HepG2 (cell line): ENCODE data around the gene SMAD6. TPM values are rescaled to one million over a fixed set of nuclear protein-coding genes. Genes with fewer than 3 reads are reported as not detected.

Source experiments
- ATAC-seq: fragments of 200-7000 bp; cut with Tn5 transposase; 3 replicates; pipeline ENCODE4 v1.9.1; 2020; ENCODE audit warnings: mild to moderate bottlenecking, moderate library complexity
- BruUV-seq: library from RNA; stranded (reverse); fragments of 400-500 nt; replicated peaks from 2 replicates; lab custom pipeline; 2021; lab: Mats Ljungman, UMichigan
- CTCF ChIA-PET: fragments of 300-600 bp; formaldehyde crosslinking; extraction: SDS; loops from one replicate; lab custom pipeline; 2021; ENCODE audit warnings: low total read pairs, inconsistent platforms, low intra/inter-chr PET ratio; lab: Yijun Ruan, JAX
- POLR2A ChIA-PET: fragments of 350-600 bp; sonication (Branson Sonifier 250); formaldehyde crosslinking; loops from one replicate; lab custom pipeline; 2020; ENCODE audit warnings: antibody characterized with exemption, inconsistent platforms; lab: Yijun Ruan, JAX
- DNase-seq: peaks from one replicate; pipeline ENCODE4 v3.0.0-alpha.2; 2015; ENCODE audit warnings: low spot score
- FAIRE-seq: peaks from 3 replicates; lab custom pipeline; 2011; peaks lifted over from hg19 to GRCh38; lab: Jason Lieb, UNC
- H2AFZ ChIP-seq: one replicate; pipeline ENCODE4 v1.6.1; 2011; ENCODE audit warnings: low read length, inconsistent platforms
- H3K27ac ChIP-seq: fragments of 300-600 bp; 3 replicates; pipeline ENCODE4 v1.8.0; 2011; ENCODE audit warnings: mixed run types, mild to moderate bottlenecking, mixed read lengths, low read length, inconsistent platforms; ENCODE audit not compliant: insufficient read depth; ENCODE audit errors: extremely low read length
- H3K27me3 ChIP-seq, 2 experiments: fragments of 200-600 bp in 1 of 2; 2 replicates in 1 of 2; 3 replicates in 1 of 2; pipeline versions ENCODE4 v1.6.0 to v1.8.0; 2011; ENCODE audit warnings: low read length in 2 of 2, mild to moderate bottlenecking in 2 of 2, moderate library complexity in 2 of 2, inconsistent platforms in 1 of 2; ENCODE audit not compliant: insufficient read depth in 2 of 2, control insufficient read depth in 1 of 2
- H3K36me3 ChIP-seq, 2 experiments: fragments of 200-600 bp in 1 of 2; replicated peaks in 1 of 2; 2 replicates in 1 of 2; 3 replicates in 1 of 2; pipeline versions ENCODE4 v1.5.1 to v1.8.0; 2011; ENCODE audit warnings: low read length in 2 of 2, inconsistent platforms in 1 of 2; ENCODE audit not compliant: insufficient read depth in 2 of 2, control insufficient read depth in 1 of 2
- H3K4me1 ChIP-seq: 2 replicates; pipeline ENCODE4 v1.5.1; 2012; ENCODE audit warnings: low read length, inconsistent platforms; ENCODE audit not compliant: insufficient read depth
- H3K4me2 ChIP-seq: 2 replicates; pipeline ENCODE4 v1.6.0; 2011; ENCODE audit warnings: low read depth, low read length, inconsistent platforms
- H3K4me3 ChIP-seq, 3 experiments: fragments of 200-600 bp in 1 of 3; sonication (generic), shearing (Covaris generic) in 1 of 3; replicated peaks in 1 of 3; 2 replicates each; pipeline ENCODE4 v1.5.1; 2011 to 2016; ENCODE audit warnings: low read length in 3 of 3, inconsistent platforms in 2 of 3, low read depth in 2 of 3, mild to moderate bottlenecking in 2 of 3, control low read depth in 1 of 3, mixed read lengths in 1 of 3; ENCODE audit not compliant: insufficient read depth in 1 of 3
- H3K79me2 ChIP-seq: one replicate; pipeline ENCODE4 v1.6.1; 2011; ENCODE audit warnings: low read length, inconsistent platforms; ENCODE audit not compliant: insufficient read depth
- H3K9ac ChIP-seq: 2 replicates; pipeline ENCODE4 v1.6.0; 2011; ENCODE audit warnings: mild to moderate bottlenecking, low read depth, low read length, inconsistent platforms; ENCODE audit not compliant: insufficient read depth
- H3K9me3 ChIP-seq: 2 replicates; pipeline ENCODE4 v1.5.1; 2012; ENCODE audit warnings: mild to moderate bottlenecking, low read length
- H4K20me1 ChIP-seq: 2 replicates; pipeline ENCODE4 v1.6.0; 2011; ENCODE audit warnings: inconsistent platforms, mild to moderate bottlenecking, low read length, moderate library complexity; ENCODE audit not compliant: insufficient read depth
- FIP1L1 ChIP-seq: fragments of 200-400 bp; formaldehyde crosslinking; IDR thresholded peaks from 2 replicates; pipeline ENCODE4 v1.6.1; 2018; ENCODE audit warnings: low read depth, mild to moderate bottlenecking, low read length, moderate library complexity, borderline replicate concordance; ENCODE audit not compliant: insufficient read depth
- GFI1 ChIP-seq: sonication (generic); formaldehyde crosslinking; IDR thresholded peaks from 2 replicates; pipeline ENCODE4 v1.5.0; 2020; ENCODE audit warnings: missing genetic modification reagents, mild to moderate bottlenecking, borderline replicate concordance
- GPBP1L1 ChIP-seq: sonication (generic); formaldehyde crosslinking; IDR thresholded peaks from 2 replicates; pipeline ENCODE4 v1.5.0; 2020; ENCODE audit warnings: mild to moderate bottlenecking, missing genetic modification reagents
- HNRNPH1 ChIP-seq: fragments of 200-400 bp; formaldehyde crosslinking; optimal IDR thresholded peaks from 2 replicates; pipeline ENCODE3; 2017; ENCODE audit warnings: mild to moderate bottlenecking, low read depth, low read length
- HNRNPUL1 ChIP-seq: fragments of 200-400 bp; formaldehyde crosslinking; IDR thresholded peaks from 2 replicates; pipeline ENCODE4 v1.6.1; 2017; ENCODE audit warnings: low read depth, mild to moderate bottlenecking, low read length, moderate library complexity
- JUNB ChIP-seq: sonication (generic); formaldehyde crosslinking; IDR thresholded peaks from 2 replicates; pipeline ENCODE4 v1.8.0; 2022; ENCODE audit warnings: missing genetic modification reagents, mild to moderate bottlenecking, borderline replicate concordance
- MATR3 ChIP-seq: sonication (generic); formaldehyde crosslinking; IDR thresholded peaks from 2 replicates; pipeline ENCODE4 v1.4.0; 2020; ENCODE audit warnings: missing genetic modification reagents
- MBD4 ChIP-seq: IDR thresholded peaks from 2 replicates; pipeline ENCODE4 v1.6.1; 2012; ENCODE audit warnings: low read length, inconsistent platforms, borderline replicate concordance
- NCOA2 ChIP-seq: sonication (generic); formaldehyde crosslinking; IDR thresholded peaks from 2 replicates; pipeline ENCODE4 v1.8.0; 2022; ENCODE audit warnings: inconsistent platforms
- NFKBIZ ChIP-seq: IDR thresholded peaks from 2 replicates; pipeline ENCODE4 v1.6.1; 2018; ENCODE audit warnings: missing genetic modification reagents, missing compliant biosample characterization
- NFYC ChIP-seq: IDR thresholded peaks from 2 replicates; pipeline ENCODE4 v1.6.1; 2016; ENCODE audit warnings: missing genetic modification reagents, missing compliant biosample characterization
- PAF1 ChIP-seq: IDR thresholded peaks from 2 replicates; pipeline ENCODE4 v1.6.1; 2016; ENCODE audit warnings: missing genetic modification reagents, missing compliant biosample characterization
- PAWR ChIP-seq: sonication (generic); formaldehyde crosslinking; IDR thresholded peaks from 2 replicates; pipeline ENCODE4 v1.4.0; 2020; ENCODE audit warnings: missing genetic modification reagents, mild to moderate bottlenecking, borderline replicate concordance
- POLR2A ChIP-seq, 2 experiments: IDR thresholded peaks; 2 replicates each; pipeline ENCODE4 v1.6.1; 2011; ENCODE audit warnings: low read depth in 2 of 2, low read length in 2 of 2, mild to moderate bottlenecking in 1 of 2, moderate library complexity in 1 of 2; ENCODE audit not compliant: insufficient read depth in 1 of 2
- RFX1 ChIP-seq: fragments of 450-650 bp; IDR thresholded peaks from 2 replicates; pipeline ENCODE4 v1.6.1; 2017
- SALL2 ChIP-seq: sonication (generic); formaldehyde crosslinking; IDR thresholded peaks from 2 replicates; pipeline ENCODE4 v1.8.1; 2023; ENCODE audit warnings: mild to moderate bottlenecking, missing genetic modification reagents, inconsistent platforms
- SNAI1 ChIP-seq: sonication (generic); formaldehyde crosslinking; IDR thresholded peaks from 2 replicates; pipeline ENCODE4 v1.5.0; 2020; ENCODE audit warnings: mild to moderate bottlenecking, missing genetic modification reagents, borderline replicate concordance
- ZNF101 ChIP-seq: sonication (generic); formaldehyde crosslinking; IDR thresholded peaks from 2 replicates; pipeline ENCODE4 v1.4.0; 2020; ENCODE audit warnings: mild to moderate bottlenecking, low read depth, missing genetic modification reagents, borderline replicate concordance
- ZNF724P ChIP-seq: sonication (generic); formaldehyde crosslinking; IDR thresholded peaks from 2 replicates; pipeline ENCODE4 v1.8.0; 2022; ENCODE audit warnings: missing genetic modification reagents, borderline replicate concordance
- ZNF788 ChIP-seq: sonication (generic); formaldehyde crosslinking; IDR thresholded peaks from 2 replicates; pipeline ENCODE4 v1.5.0; 2020; ENCODE audit warnings: mild to moderate bottlenecking, missing genetic modification reagents, borderline replicate concordance
- ZSCAN22 ChIP-seq: sonication (generic); formaldehyde crosslinking; IDR thresholded peaks from 2 replicates; pipeline ENCODE4 v1.4.0; 2020; ENCODE audit warnings: mild to moderate bottlenecking, missing genetic modification reagents
- WGBS: methylation state at CpG from one replicate; pipeline ENCODE4 v1.1.6; 2017; ENCODE audit warnings: low lambda C conversion rate; 5-methylcytosine and 5-hydroxymethylcytosine counted together
- in situ Hi-C: cut with HindIII; loops from 2 replicates; pipeline ENCODE4 v1.10.0; 2017; ENCODE audit warnings: low pct_unique_long_range_greater_than_20kb; ENCODE audit not compliant: extremely low pct_ligation_motif_present
- intact Hi-C: fragments of 100-400 bp; cut with micrococcal nuclease; formaldehyde crosslinking; loops from one replicate; pipeline ENCODE4 v1.10.0; 2022; ENCODE audit not compliant: unreplicated experiment
- polyA plus RNA-seq, 8 experiments: library from polyadenylated mRNA; depleted of rRNA in 3 of 8; stranded (reverse) in 7 of 8; unstranded in 1 of 8; fragments of >200 nt; fragmentation: Illumina TruSeq in 4 of 8; extraction: Trizol in 4 of 8; gene quantifications; 2 replicates each; pipeline versions ENCODE4 v1.2.1 to v1.2.3, GENCODE V29; 2011 to 2016; ENCODE audit warnings: low read depth in 4 of 8, missing spikeins in 1 of 8, mixed read lengths in 1 of 8; ENCODE audit not compliant: insufficient read depth in 1 of 8
- total RNA-seq, 5 experiments: library from RNA; depleted of rRNA; stranded (reverse); fragments of >200 nt; fragmentation: Illumina TruSeq; extraction: Trizol; gene quantifications; 2 replicates each; pipeline ENCODE4 v1.2.3, GENCODE V29; 2016; ENCODE audit warnings: low read depth in 1 of 5

Gene SMAD6
- total and polyA plus RNA-seq, 2 of the 13 experiments (the other 11 are each of a cell fraction or from before 2014, with no cell fraction given) = 3.3 to 4.4 TPM

GRCh38 chr15:66739287-66739686, 37.3 kb downstream of the SMAD6 start:
- Histone ChIP-seq H4K20me1 (no peaks in the 10 kb centered on the region), H3K4me3 (no peak overlapping the region), H3K27me3 (no peaks in the 10 kb centered on the region), H3K27ac (no peak overlapping the region), H3K4me1 (peaks cover 6% of the 10 kb centered on the region)
- DNase-seq = no peak
- CTCF ChIA-PET = no interaction called here
- TF ChIP-seq NCOA2 (no peak), SALL2 (CRISPR knock-in tag) (no peak)
- TF ChIP-seq, all 625 proteins: peak for 0
- POLR2A ChIA-PET = no interaction called here
- no peak overlapping the region for H3K4me2 ChIP-seq
- ATAC-seq = no peak
- no peak for FAIRE-seq
- no peak overlapping the region for H2AFZ ChIP-seq
- WGBS = 99% methylated on average over 6 of the region's 6 CpGs
- H3K36me3 ChIP-seq = peaks cover 0 to 3% of the 10 kb centered on the region in 2 experiments; a peak in 1 of 5 replicates
- intact Hi-C loops = no loop called here
- no peaks in the 10 kb centered on the region for H3K9me3 ChIP-seq
- in situ Hi-C loops = no loop called here
- no TSS peak for BruUV-seq
- no peaks in the 10 kb centered on the region for H3K79me2 ChIP-seq
- H3K9ac ChIP-seq = no peak overlapping the region

DNA sequence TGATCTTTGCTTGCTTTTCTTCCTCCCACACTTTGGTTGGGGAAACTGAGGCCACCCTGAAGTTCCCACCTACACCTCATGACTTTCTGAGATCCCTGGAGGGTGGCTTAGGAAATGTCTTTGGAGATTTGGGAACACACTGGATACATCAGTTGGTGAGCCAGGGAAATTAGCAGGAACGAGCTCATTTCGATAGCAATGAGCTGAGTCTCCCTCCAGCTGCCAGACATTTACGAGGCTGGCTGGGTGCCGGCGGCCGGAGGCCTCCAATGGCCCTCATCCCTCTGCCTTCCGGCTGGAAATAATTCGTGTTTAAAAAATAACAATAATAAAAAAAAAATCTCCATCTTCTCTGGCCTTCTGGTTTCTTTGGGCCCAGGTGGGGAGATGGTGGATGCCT, 38.8 kb downstream of the SMAD6 start:
- Histone ChIP-seq H3K27me3 (no peaks in the 10 kb centered on the region), H3K27ac (no peak overlapping the region), H3K79me2 (no peaks in the 10 kb centered on the region), H3K4me2 (no peak overlapping the region), H3K9ac (no peak overlapping the region), H3K9me3 (no peaks in the 10 kb centered on the region), H3K4me3 (no peak overlapping the region), H3K36me3 (peaks cover 0 to 3% of the 10 kb centered on the region in 2 experiments; a peak in 1 of 5 replicates), H3K4me1 (peaks cover 21% of the 10 kb centered on the region), H2AFZ (no peak overlapping the region), H4K20me1 (no peaks in the 10 kb centered on the region)
- ChIA-PET POLR2A (no interaction called here), CTCF (no interaction called here)
- FAIRE-seq (no peak), ATAC-seq (no peak), DNase-seq (no peak)
- in situ Hi-C loops (no loop called here), intact Hi-C loops (no loop called here)
- 98% methylated on average over 8 of the region's 8 CpGs for WGBS
- no TSS peak for BruUV-seq
- TF ChIP-seq ZSCAN22 (CRISPR knock-in tag) = no peak
- TF ChIP-seq NFKBIZ (CRISPR knock-in tag) = no peak
- TF ChIP-seq POLR2A (IDR thresholded peaks at IDR 0.05; ENCODE audit: insufficient read depth in 1 of 2, low read depth in 2 of 2, low read length in 2 of 2) = no peak
- no peak for TF ChIP-seq PAF1 (CRISPR knock-in tag)
- no peak for TF ChIP-seq HNRNPH1
- TF ChIP-seq PAWR (CRISPR knock-in tag) = no peak
- TF ChIP-seq GFI1 = no peak
- no peak for TF ChIP-seq FIP1L1
- no peak for TF ChIP-seq ZNF101 (CRISPR knock-in tag)
- no peak for TF ChIP-seq ZNF724P
- no peak for TF ChIP-seq RFX1
- TF ChIP-seq JUNB (CRISPR knock-in tag) = no peak
- no peak for TF ChIP-seq NFYC (CRISPR knock-in tag)
- TF ChIP-seq MATR3 (CRISPR knock-in tag) = no peak
- TF ChIP-seq MBD4 = no peak
- TF ChIP-seq GPBP1L1 (CRISPR knock-in tag) = no peak
- no peak for TF ChIP-seq HNRNPUL1
- no peak for TF ChIP-seq ZNF788 (CRISPR knock-in tag)
- no peak for TF ChIP-seq SNAI1 (CRISPR knock-in tag)
